ENCODE data around the gene GPN2. TPM values are rescaled to one million over a fixed set of nuclear protein-coding genes. Genes with fewer than 3 reads are reported as not detected.
A peak's percentile ranks its signal among the peaks of the same experiment; 100 is the strongest.
"Not testable (repeated sequence)": the region's sequence is repeated elsewhere in the genome, so short reads cannot be mapped to it uniquely, and the experiment has no call there.

The GPN2 gene
- total and polyA plus RNA-seq, 2 donors (not counting 3 experiments of a cell fraction or from before 2014, with no cell fraction given), result 21.9 to 37.4 TPM

- H3K36me3 ChIP-seq (ENCODE audit: control insufficient read depth in 2 of 2, extremely low read depth in 1 of 2, insufficient read depth in 2 of 2, low read length in 2 of 2), result peaks cover 6 to 16% of the 10 kb centered on the region in 2 experiments
- no TSS peak for BruUV-seq (replicated peaks)
- no peaks in the 10 kb centered on the region for H4K20me1 ChIP-seq (replicated peaks; ENCODE audit: control insufficient read depth, extremely low read depth, insufficient read depth, low read length)
- H3K4me1 ChIP-seq (ENCODE audit: control insufficient read depth, extremely low read depth, insufficient read depth, low read length), result no peaks in the 10 kb centered on the region
- H3K4me3 ChIP-seq (replicated peaks in 1 of 3; ENCODE audit: insufficient read depth in 1 of 3, low read depth in 1 of 3, low read length in 3 of 3), result no peak overlapping the region
- FAIRE-seq, result no peak
- DNase-seq (ENCODE audit: low read depth, low spot score), result no peak
- no peaks in the 10 kb centered on the region for H3K9me1 ChIP-seq (replicated peaks; ENCODE audit: control insufficient read depth, extremely low read depth, insufficient read depth, low read length)
- TF ChIP-seq POLR2A (IDR thresholded peaks at IDR 0.05; ENCODE audit: low read depth, low read length) (no peak), MYC (IDR thresholded peaks at IDR 0.05; ENCODE audit: low read depth, low read length) (no peak), JUN (IDR thresholded peaks at IDR 0.05; ENCODE audit: borderline replicate concordance, insufficient read depth, insufficient read length, low read depth) (no peak), POLR2AphosphoS5 (IDR thresholded peaks at IDR 0.05; ENCODE audit: insufficient read depth, low read depth, low read length) (no peak), GATA2 (IDR thresholded peaks at IDR 0.05; ENCODE audit: insufficient read depth, insufficient read length, low read depth, low read length) (no peak), FOS (IDR thresholded peaks at IDR 0.05; ENCODE audit: borderline replicate concordance, insufficient read depth, low read length) (no peak), EZH2 (IDR thresholded peaks at IDR 0.05; ENCODE audit: borderline replicate concordance, low read depth, low read length, severe bottlenecking) (no peak)
- TF ChIP-seq, protein P1, sequence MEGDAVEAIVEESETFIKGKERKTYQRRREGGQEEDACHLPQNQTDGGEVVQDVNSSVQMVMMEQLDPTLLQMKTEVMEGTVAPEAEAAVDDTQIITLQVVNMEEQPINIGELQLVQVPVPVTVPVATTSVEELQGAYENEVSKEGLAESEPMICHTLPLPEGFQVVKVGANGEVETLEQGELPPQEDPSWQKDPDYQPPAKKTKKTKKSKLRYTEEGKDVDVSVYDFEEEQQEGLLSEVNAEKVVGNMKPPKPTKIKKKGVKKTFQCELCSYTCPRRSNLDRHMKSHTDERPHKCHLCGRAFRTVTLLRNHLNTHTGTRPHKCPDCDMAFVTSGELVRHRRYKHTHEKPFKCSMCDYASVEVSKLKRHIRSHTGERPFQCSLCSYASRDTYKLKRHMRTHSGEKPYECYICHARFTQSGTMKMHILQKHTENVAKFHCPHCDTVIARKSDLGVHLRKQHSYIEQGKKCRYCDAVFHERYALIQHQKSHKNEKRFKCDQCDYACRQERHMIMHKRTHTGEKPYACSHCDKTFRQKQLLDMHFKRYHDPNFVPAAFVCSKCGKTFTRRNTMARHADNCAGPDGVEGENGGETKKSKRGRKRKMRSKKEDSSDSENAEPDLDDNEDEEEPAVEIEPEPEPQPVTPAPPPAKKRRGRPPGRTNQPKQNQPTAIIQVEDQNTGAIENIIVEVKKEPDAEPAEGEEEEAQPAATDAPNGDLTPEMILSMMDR (IDR thresholded peaks at IDR 0.05; ENCODE audit: extremely low read depth in 1 of 2, insufficient read depth in 1 of 2, low read depth in 1 of 2, low read length in 2 of 2), result no peak
- TF ChIP-seq, protein P2, sequence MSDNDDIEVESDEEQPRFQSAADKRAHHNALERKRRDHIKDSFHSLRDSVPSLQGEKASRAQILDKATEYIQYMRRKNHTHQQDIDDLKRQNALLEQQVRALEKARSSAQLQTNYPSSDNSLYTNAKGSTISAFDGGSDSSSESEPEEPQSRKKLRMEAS (IDR thresholded peaks at IDR 0.05; ENCODE audit: insufficient read depth, insufficient read length), result no peak
- POLR2A ChIA-PET, result no interaction called here
- dilution Hi-C loops (cut with MboI; ENCODE audit: extremely low pct_ligation_motif_present, low sequenced_read_pairs) (no loop called here), intact Hi-C loops (cut with micrococcal nuclease) (no loop called here)
- H3K4me2 ChIP-seq (ENCODE audit: insufficient read depth, low read length), result no peak overlapping the region
- no peak overlapping the region for H2AFZ ChIP-seq (ENCODE audit: low read depth, low read length)
- no peaks in the 10 kb centered on the region for H3K79me2 ChIP-seq (ENCODE audit: control insufficient read depth, insufficient read depth, low read length)
- no peak overlapping the region for H3K9ac ChIP-seq (replicated peaks; ENCODE audit: extremely low read depth, insufficient read depth, low read length)
- no peaks in the 10 kb centered on the region for H3K9me3 ChIP-seq (replicated peaks; ENCODE audit: control insufficient read depth, insufficient read depth, low read length)
- CTCF ChIA-PET, result interaction anchor here (0.6 kb wide), 1 partner anchor 65 kb away, joined by 3 read pairs; no protein-coding TSS in a partner anchor
- H3K27ac ChIP-seq (ENCODE audit: insufficient read depth, low read depth, low read length), result no peak overlapping the region
- no peaks in the 10 kb centered on the region for H3K27me3 ChIP-seq (ENCODE audit: control insufficient read depth in 2 of 2, insufficient read depth in 2 of 2, low read length in 2 of 2)
These were observed 15.2 kb downstream of the GPN2 start for GRCh38 chr1:26874896-26875295.

DNA sequence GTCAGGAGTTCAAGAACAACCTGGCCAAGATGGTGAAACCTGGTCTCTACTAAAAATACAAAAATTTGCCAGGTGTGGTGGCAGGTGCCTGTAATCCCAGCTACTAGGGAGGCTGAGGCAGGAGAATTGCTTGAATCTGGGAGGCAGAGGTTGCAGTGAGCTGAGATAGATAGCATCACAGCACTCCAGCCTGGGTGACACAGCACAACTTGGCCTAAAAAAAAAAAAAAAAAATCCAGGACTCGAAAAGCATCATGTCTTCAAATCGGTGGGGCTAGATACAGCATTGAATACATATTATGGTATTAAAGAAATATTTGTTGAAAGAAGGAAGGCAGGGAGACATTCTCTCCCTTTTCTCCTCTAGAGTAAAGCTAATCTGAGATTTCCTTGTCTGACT lies 17.0 kb downstream of the GPN2 start:
- BruUV-seq (replicated peaks), result not testable (repeated sequence)

More for the DNA sequence above, 17.0 kb downstream of the GPN2 start:
- H3K4me2 ChIP-seq (ENCODE audit: insufficient read depth, low read length); H2AFZ ChIP-seq (ENCODE audit: low read depth, low read length); H3K36me3 ChIP-seq (ENCODE audit: control insufficient read depth in 2 of 2, extremely low read depth in 1 of 2, insufficient read depth in 2 of 2, low read length in 2 of 2); intact Hi-C loops (cut with micrococcal nuclease); H3K4me1 ChIP-seq (ENCODE audit: control insufficient read depth, extremely low read depth, insufficient read depth, low read length); H3K27me3 ChIP-seq (ENCODE audit: control insufficient read depth in 2 of 2, insufficient read depth in 2 of 2, low read length in 2 of 2); POLR2A ChIA-PET; H3K4me3 ChIP-seq (replicated peaks in 1 of 3; ENCODE audit: insufficient read depth in 1 of 3, low read depth in 1 of 3, low read length in 3 of 3); DNase-seq (ENCODE audit: low read depth, low spot score); H3K79me2 ChIP-seq (ENCODE audit: control insufficient read depth, insufficient read depth, low read length); H3K9me3 ChIP-seq (replicated peaks; ENCODE audit: control insufficient read depth, insufficient read depth, low read length); H3K9me1 ChIP-seq (replicated peaks; ENCODE audit: control insufficient read depth, extremely low read depth, insufficient read depth, low read length); H4K20me1 ChIP-seq (replicated peaks; ENCODE audit: control insufficient read depth, extremely low read depth, insufficient read depth, low read length); H3K27ac ChIP-seq (ENCODE audit: insufficient read depth, low read depth, low read length); dilution Hi-C loops (cut with MboI; ENCODE audit: extremely low pct_ligation_motif_present, low sequenced_read_pairs); H3K9ac ChIP-seq (replicated peaks; ENCODE audit: extremely low read depth, insufficient read depth, low read length): not testable (repeated sequence)
- FAIRE-seq, result peak; percentile 21
- CTCF ChIA-PET, result interaction anchor here (0.6 to 1.7 kb wide), 4 partner anchors 10 to 271 kb away, joined by 3 to 5 read pairs (median 4); no protein-coding TSS in a partner anchor

All from endothelial cell of umbilical vein (primary cell).